GM19240 (cell line): ENCODE results near the gene CDK5RAP3.
"Not testable (repeated sequence)": the region's sequence is repeated elsewhere in the genome, so short reads cannot be mapped to it uniquely, and the experiment has no call there.

Source experiments
- DNase-seq: peaks from one replicate; pipeline ENCODE4 v3.0.0; 2011; ENCODE audit warnings: low spot score; ENCODE audit not compliant: insufficient read length

CDK5RAP3 gene

DNA sequence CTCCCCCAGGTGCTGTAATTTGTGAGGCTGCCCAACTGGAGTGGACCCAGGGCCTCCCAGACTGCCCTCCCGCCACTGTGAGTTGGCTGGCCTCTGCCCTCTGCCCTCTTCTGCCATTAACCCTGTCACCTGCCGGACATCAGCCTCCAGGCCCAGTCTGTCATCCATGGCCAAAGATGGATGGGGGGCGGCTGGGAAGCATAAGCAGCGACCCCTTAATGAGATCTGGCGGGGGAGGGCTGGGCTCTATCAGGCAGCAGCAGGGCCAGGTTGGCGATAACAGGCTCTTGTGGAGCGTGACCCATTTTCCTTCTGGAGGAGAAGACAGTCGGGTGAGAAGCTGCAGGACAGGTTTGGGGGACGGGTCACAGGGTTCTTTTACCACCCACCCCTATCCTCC is 25.3 kb downstream of the CDK5RAP3 start:
- DNase-seq = no peak

DNA sequence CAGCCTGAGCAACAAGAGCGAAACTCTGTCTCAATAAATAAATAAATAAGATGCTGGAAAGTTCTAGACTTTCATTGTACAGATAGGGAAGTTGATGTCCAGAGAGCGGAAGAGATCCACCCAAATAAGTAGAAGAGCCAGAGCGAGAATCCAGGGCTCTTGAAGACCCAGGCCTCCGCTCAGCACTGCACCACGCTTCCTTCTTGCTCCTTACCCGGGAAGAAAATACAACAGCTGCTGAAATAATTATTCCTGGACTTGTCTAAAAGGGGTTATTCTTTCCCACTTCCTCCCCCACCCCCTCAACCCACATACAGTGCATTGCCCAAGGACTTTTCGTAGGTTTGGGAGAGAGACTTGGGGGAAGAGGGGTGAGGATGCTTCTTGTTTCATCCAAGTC is 26.7 kb downstream of the CDK5RAP3 start:
- DNase-seq = no peak

DNA sequence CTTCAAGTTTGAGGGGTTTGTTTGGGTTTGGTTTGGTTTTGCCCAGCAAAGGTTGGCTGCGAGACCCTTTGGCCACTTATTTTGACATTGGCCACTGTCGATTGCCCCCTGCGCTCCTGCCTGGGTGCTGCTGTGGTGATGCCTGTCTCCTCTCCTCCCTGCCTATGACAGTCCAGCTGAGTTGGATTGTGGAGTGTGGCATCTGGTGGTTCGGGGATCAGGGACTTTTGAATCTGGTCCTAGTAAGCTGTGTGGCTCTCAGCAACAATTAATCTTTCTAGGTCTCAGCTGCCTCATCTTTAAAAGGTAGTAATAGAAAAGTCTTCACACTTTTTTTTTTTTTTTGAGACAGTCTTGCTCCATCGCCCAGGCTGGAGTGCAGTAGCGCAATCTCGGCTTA is 27.1 kb downstream of the CDK5RAP3 start:
- no peak for DNase-seq

DNA sequence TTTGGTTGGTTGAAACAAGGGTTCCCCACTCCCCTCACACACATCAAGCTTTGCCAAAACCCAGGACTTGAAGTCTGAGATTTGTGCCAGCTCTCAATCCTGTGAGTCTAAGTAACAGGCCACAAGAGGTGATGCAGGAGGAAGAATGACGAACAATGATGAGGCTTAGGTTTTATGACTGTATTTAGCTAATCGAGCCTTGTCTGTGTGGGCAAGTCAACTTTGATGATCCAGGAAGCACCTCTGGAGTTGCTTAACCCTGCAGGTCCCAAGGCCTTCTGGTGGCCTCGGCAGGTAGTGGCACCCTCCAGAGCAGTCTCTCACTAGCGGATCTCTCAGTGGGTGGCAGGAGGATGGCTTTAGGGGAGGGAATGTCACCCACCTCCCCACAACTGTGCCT is 28.7 kb downstream of the CDK5RAP3 start:
- DNase-seq = no peak

DNA sequence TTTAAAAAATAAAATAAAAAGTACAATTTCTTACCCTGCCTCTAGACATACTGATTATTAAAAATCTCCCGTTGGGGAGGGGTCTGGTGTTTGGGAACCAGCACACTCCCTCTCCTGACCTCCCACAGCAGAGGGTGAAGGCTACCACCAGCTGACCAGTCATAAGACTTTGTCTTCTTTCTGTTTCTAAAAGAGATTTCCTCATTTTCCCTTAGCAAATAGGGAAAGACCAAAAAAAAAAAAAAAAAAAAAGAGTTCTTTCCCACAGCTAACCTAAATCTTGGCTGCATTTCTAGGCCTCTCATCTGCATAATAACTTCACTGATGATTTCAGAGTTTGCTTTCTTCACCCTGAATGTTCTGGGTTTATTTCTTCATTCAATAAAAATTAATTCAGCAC is 30.3 kb downstream of the CDK5RAP3 start:
- no peak for DNase-seq

DNA sequence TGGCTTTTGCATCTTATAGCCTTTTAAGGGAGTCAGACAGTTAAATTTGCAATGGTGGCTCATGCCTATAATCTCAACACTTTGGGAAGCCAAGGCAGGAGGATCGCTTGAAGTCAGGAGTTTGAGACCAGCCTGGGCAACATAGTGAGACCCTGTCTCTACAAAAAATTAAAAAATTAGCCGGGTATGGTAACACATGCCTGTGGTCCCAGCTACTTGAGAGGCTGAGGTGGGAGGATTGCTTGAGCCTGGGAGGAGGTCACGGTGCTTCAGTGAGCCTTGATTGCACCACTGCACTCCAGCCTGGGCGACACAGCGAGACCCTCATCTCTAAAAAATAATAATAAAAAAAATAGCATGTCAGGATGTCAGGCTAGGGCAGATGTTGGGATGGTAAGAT is 30.7 kb downstream of the CDK5RAP3 start:
- not testable (repeated sequence) for DNase-seq

DNA sequence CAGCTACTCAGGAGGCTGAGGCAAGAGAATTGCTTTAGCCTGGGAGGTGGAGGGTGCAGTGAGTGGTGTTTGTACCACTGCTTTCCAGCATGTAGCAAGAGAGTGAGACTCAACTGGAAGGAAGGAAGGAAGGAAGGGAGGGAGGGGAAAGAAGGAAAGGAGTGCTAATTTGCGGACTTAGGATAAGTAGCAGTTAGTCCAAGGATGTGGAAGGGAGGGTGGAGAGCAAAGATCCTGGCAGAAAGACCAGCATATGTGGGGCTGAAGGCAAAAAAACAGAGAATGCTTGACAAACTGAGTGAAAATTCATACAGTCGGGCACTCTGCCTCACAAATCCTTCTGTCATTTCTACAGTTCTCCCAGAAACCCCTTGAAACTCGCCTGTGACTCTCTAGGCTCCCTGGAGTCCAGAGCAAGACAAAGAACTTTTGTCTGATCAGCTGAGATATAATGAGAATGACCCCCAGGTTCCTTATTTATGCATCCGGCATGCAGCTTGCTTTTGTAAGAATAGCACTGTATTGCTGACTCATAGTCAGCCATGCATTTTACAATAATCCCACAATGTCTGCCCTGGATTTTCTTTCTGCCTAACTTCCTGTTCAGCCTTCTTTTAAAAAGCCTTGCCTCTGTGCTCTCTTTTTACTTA is 31.5 kb downstream of the CDK5RAP3 start:
- no peak for DNase-seq

DNA sequence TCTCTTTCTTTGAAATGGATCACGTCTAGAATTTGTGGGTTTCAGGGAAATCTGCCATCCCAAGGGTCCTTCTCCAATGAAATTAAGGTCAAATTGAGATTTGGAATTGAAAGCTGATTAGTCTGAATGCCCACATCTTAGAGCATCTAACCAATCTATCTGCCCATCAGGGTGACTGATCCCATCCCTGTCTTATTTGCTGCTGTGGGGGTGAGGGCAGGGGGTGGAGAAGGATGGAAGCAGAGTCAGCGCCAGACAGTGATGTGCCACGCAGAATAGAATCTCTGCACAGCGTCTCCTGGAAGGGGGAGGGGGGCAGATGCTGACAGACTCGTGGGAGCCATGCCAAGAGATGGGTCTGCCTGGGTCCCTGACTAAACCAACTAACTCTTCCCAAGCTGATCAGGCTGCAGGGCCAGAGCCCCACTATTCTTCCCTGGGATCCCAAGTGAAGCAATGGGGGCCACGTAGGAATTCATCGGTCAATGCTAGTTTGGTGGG is 32.1 kb downstream of the CDK5RAP3 start:
- DNase-seq = no peak

DNA sequence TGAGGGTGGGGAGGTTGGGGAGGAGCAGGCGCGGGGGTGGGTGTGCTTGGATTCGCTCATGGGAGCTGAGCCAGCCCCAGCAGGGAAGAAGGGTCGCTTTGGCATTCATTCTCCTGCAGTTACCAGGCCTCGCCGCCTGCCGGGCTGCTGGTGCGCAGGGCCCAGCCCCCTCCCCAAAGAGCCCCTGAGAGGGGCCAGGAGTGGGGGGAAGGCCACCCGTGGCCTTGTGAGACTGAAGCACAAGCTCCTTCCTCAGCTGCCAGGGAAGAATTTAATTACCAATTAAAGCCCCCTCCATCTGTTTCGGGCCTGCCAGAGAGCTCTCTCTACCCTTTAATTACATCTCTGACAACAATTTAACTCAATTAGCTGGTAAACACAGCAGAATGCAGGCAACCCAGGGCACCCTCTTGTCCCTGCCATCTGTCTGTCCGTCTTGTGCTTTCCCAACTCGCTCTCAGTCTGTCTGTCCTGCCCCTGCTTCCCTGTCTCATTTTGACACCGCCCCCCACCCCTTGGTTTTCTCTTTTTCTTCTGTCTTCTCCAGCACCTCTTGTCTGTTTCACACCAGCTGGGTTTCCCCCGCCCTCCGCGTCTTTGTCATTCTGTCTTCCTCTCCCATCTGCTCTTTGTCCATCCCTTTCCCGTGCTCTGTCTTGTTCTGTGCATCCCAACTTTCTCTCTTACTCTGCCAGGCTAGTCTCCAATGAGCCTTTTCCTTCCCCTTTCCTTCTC is 32.7 kb downstream of the CDK5RAP3 start:
- no peak for DNase-seq

DNA sequence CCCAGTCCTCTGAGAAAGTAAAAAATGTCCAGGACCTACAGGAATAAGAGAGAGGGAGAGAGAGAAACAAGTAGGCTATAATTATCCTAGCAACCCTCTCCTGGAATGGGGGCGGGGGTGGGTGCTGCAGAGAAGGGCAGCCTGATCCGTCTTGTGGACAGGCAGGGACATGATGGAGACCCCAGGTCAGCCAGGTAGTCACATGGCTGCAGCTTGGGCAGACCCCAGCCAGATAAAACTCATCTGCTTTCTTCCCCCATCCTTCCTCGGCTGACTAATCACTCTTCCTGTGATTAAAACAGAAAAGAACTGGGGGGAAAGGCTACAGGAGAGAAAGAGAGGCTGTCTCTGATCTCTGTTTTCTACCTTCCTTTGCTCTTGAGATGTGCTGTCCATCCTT is 34.1 kb downstream of the CDK5RAP3 start:
- DNase-seq = no peak

DNA sequence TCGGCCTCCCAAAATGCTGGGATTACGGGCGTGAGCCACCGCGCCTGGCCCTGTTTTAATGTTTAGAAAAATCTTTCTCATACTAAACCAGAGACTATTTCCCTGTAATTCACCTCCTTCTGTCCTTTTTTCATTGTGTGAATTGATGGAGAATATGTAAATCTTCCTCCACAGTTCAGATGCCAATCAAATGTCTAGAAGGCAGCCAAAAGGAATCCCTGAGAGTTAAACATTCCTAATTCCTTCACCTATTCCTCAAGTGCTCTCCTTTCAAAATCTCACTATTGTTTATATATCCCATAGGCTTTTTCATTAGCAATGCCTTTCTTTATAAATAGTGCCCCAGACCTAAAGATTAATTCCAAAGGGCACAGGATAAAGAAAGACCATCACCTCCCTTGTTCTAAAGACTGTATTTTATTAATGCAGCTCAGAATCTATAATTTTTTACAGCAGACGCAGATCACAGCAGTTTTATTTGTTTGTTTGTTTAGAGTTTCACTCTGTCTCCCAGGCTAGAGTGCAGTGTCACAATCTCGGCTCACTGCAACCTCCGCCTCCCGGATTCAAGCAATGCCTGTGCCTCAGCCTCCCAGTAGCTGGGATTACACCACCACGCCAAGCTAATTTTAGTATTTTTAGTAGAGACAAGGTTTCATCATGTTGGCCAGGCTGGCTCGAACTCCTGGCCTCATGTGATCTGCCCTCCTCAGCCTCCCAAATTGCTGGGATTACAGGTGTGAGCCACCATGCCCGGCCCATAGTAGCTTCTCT is 36.2 kb downstream of the CDK5RAP3 start:
- no peak for DNase-seq

DNA sequence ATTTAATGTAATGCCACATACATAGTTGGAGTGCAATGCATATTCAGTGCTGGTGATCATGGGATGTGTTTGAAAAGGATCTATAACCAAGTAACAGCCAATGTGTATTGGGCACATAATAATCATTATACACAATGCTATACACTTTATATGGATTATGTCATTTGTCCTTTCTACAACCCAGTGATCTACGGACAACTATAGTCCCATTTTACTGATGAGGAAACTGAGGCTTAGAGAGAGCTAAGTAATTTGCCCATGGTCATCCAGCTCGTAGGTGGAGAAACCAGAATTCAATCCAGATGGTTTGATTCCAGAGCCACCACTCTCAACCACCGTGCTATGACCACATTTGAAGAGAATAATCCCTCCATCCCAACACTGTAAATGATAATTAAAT is 39.3 kb downstream of the CDK5RAP3 start:
- DNase-seq = no peak

DNA sequence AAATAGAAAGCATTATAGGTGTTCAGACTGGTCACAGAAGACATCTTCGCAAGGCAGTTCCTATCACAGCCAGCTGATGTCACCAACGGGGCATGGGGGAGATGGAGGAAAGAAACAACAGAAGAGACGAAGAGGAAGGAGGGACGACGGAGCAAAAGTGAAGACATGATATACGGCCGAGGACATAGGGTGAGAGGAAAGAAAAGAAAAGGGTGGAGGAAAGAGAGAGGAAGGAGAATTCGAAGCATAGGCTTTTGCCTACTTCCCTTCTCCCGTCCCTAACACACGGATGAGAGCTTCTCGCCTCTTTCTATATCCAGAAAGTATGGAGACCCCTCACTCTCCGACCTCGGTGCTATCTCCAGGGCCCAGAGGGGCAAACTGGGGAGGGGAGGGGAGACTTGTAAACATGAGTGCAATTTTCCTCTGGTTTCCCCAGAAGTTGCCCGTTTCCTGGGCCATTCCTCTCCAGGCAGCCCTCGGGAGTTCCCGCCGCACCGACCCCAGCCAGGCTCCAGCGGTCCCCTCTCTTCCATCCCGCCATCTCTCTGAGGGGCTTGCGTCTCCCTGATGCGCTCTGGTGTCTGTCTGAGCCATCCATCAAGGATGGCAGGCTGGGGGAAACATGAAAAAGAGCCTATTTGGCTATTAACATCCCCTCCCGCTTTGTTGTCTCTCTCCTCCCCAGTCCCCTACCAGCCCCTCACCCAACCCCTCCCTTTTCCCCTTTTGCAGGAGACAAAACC is 40.7 kb downstream of the CDK5RAP3 start:
- DNase-seq = no peak

DNA sequence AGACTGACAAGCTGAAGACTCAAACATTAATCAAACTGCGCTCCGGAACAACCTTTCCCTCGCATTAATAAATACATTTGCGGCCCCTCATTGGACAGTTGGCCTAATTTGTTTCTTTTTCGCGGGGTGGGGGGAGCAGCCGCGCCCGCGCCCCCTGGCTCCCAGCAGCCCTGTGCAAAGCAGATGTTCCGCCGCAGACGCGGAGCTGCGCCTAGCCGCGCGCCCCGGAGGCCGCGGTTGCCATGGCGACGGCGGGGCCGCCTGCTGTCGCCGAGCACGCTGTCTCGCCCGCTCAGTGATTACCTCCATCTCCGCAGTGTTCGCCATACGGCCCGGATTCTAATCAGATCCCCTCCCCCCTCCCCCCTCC is 41.2 kb downstream of the CDK5RAP3 start:
- DNase-seq = peak; percentile 50

DNA sequence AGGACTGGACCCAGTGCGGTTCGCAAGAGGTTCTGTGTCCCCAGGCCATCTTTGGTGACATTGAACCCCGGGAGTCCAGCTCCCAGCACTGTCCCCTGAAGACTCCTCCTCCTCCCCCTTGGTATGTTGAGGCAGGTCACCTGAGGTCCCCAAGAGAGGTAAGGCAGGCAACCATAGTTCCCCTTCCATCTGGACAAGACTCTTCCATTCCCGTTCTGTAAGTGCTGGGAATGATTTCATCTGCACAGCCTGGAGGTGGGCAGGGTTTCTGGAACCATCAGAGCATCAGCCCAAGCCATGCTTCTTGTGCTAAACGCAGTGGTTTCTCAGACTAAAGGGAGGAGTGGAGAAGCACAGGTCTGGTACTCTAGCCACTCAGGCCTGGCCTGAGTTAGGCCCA is 41.7 kb downstream of the CDK5RAP3 start:
- no peak for DNase-seq

DNA sequence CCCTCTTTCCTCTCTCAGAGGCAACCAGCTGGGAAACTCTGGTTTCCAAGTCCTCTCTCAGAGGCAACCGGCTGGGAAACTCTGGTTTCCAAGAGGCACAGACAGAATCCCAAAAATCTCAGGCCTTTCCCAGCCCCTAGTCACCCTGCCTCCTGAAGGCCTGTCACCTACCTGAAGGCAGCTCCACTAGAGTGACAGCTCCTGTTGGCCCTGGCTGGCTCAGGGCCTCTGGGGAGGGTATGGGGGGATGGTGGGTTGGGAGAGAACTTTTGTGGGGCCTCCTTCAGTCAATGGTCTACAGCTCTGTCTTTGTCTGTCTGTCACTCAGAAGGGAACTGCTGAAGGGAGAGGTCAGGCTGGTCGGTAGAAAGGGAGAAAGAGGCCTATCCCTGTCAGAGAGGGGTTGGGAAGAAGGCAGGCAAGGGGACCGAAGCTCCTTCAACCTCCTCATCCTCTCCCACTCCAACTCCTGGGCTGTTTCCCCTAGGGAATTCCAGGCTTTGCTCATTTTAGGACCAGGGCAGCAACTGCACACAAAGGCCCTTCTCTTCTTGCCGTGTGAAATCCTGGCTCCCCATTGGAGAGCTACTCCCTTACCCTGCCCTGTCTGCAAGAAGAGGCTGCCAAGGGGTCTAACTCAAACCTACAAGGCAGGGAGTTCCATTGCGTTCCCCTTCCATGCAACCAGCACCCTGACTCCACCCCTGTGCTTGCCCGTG is 43.1 kb downstream of the CDK5RAP3 start:
- DNase-seq = no peak

DNA sequence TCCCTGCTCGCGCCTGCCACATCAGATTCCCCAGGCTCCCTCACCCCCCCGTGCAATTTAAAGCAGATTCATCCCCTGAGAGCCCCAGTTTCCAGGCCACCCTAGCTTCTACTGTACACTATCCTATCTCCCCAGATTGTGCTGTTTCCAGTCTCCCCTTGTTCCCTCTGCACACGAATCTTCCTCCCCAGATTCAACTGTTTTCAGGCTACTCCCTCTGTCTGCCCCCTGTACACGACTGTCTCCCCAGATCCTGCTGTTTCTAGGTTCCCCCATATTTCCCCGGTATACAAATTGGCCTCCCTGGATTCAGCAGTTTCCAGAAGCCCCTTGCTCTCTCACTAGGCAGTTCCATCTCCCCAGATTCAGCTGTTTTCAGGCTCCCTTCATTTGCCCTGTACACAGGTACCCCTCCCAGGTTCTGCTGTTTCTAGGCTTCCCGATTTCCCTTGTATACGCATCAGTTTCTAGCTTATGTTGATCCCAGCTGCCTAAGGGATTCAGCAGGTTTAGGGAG is 43.7 kb downstream of the CDK5RAP3 start:
- DNase-seq = no peak

DNA sequence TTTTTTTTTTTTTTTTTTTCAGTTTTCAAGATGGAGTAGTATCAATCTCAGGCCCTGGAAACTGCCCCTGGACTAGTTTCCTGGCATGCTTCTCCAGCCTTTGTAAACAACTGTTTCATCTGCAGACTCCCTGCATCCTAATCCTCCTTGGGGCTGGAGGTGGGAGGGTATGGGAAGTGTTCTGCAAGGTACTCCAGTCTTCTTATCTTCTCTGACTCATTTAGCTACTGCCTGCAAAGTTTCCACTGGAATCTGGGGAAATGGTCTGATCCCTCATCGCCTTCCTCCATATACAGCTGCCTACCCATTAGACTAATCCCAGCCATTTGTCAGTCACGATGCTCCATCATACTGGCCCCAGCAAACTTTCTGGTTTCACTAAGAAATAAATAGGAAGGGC is 45.2 kb downstream of the CDK5RAP3 start:
- DNase-seq = no peak

DNA sequence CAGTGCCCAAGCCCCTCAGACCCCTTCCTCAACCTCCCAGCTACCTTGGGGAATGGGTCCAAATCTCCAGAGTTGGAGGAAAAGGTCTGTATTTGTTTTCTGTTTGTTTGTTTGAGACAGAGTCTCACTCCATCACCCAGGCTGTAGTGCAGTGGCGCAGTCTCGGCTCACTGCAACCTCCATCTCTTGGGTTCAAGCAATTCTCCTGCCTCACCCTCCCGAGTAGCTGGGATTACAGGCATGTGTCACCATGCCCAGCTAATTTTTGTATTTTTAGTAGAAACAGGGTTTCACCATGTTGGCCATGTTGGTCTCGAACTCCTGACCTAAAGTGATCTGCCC is 46.9 kb downstream of the CDK5RAP3 start:
- not testable (repeated sequence) for DNase-seq

DNA sequence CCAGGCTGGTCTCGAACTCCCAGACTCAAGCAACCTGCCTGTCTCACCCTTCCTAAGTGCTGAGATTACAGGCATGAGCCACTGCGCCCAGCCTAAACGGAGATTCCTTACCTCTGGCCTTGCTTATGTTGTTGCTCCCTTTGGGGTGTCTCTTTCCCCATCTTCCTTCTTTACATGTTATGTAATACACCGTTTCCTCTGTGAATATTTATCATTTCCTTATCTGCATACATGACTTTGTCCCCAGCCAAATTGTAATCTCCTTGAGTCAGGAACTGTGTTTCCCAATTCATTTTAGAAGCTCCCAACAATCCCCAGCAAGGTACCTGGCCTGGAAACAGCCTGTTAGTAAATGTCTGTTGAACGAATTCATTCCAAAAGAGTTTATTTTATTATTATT is 51.0 kb downstream of the CDK5RAP3 start:
- no peak for DNase-seq

DNA sequence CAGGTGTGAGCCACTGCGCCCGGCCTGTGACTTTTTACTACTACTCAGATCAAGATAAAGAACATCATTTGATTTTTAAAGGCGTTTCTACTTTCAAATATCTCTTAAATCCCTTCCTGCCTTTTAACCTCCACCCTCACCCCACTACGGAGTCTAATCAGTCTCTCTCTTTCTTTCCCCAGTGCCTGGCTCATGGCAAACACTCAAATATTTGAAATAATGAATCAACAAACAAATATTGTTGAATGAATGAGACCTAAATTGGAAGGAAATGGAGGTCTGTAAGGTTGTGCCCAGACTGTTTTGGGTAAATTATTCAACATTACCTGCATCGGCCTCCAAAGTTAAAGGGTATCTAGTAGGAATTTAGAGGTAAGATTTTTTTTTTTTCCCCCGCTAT is 52.0 kb downstream of the CDK5RAP3 start:
- no peak for DNase-seq
